HCT116 (cell line): ENCODE measurements around the gene RLF.

Experiments used
- CTCF ChIP-seq, 3 experiments: fragments of 200-600 bp in 1 of 3; sonication (generic) in 1 of 3; IDR thresholded peaks in 2 of 3; conservative IDR thresholded peaks in 1 of 3; 2 replicates each; pipeline ENCODE4 v1.5.1; 2012 to 2017; ENCODE audit warnings: low read depth in 2 of 3, low read length in 2 of 3, antibody characterized with exemption in 1 of 3, borderline replicate concordance in 1 of 3, control low read depth in 1 of 3, mild to moderate bottlenecking in 1 of 3, mixed read lengths in 1 of 3, mixed run types in 1 of 3, moderate library complexity in 1 of 3; ENCODE audit not compliant: insufficient read depth in 1 of 3
- YY1 ChIP-seq: IDR thresholded peaks from 2 replicates; pipeline ENCODE4 v1.6.1; 2011; ENCODE audit warnings: low read length, low read depth, moderate library complexity, mild to moderate bottlenecking; ENCODE audit not compliant: insufficient replicate concordance; ENCODE audit errors: extremely low read depth

- TF ChIP-seq CTCF (IDR thresholded peaks at IDR 0.05 in 2 of 3, conservative IDR thresholded peaks at IDR 0.05 in 1 of 3; ENCODE audit: borderline replicate concordance in 1 of 3, insufficient read depth in 1 of 3, low read depth in 2 of 3, low read length in 2 of 3): no peak
- no peak for TF ChIP-seq YY1
Observed at GRCh38 chr1:40274331-40274730, 113.1 kb downstream of the RLF start.
